ENCODE results near the gene PTGFRN.

Gene PTGFRN

GRCh38 chr1:116915086-116915661 is 5.5 kb downstream of the PTGFRN start:
- TF ChIP-seq CTCF (IDR thresholded peaks at IDR 0.05; ENCODE audit: low read depth, low read length): no peak
- Histone ChIP-seq H3K27ac (no peak overlapping the region), H3K36me3 (no peaks in the 10 kb centered on the region), H3K9me3 (ENCODE audit: severe bottlenecking) (no peaks in the 10 kb centered on the region), H3K27me3 (ENCODE audit: insufficient read depth, low read depth, severe bottlenecking) (no peaks in the 10 kb centered on the region), H3K4me3 (ENCODE audit: low read depth, low read length) (no peak overlapping the region)
- DNase-seq: no peak

- TF ChIP-seq CTCF (IDR thresholded peaks at IDR 0.05; ENCODE audit: low read depth, low read length): no peak
- Histone ChIP-seq H3K36me3 (no peaks in the 10 kb centered on the region), H3K27me3 (ENCODE audit: insufficient read depth, low read depth, severe bottlenecking) (no peaks in the 10 kb centered on the region), H3K27ac (no peak overlapping the region), H3K9me3 (ENCODE audit: severe bottlenecking) (no peaks in the 10 kb centered on the region), H3K4me3 (ENCODE audit: low read depth, low read length) (no peak overlapping the region)
- DNase-seq: no peak
These were observed 6.3 kb downstream of the PTGFRN start for GRCh38 chr1:116916002-116916401.

- TF ChIP-seq CTCF (IDR thresholded peaks at IDR 0.05; ENCODE audit: low read depth, low read length): no peak
- no peak for DNase-seq
- no peaks in the 10 kb centered on the region for H3K36me3 ChIP-seq
- no peak overlapping the region for H3K4me3 ChIP-seq (ENCODE audit: low read depth, low read length)
- no peaks in the 10 kb centered on the region for H3K27me3 ChIP-seq (ENCODE audit: insufficient read depth, low read depth, severe bottlenecking)
- H3K9me3 ChIP-seq (ENCODE audit: severe bottlenecking): no peaks in the 10 kb centered on the region
- no peak overlapping the region for H3K27ac ChIP-seq
These were observed 7.1 kb downstream of the PTGFRN start for GRCh38 chr1:116916533-116917445.

- H3K27ac ChIP-seq: no peak overlapping the region
- no peak for DNase-seq
- no peaks in the 10 kb centered on the region for H3K27me3 ChIP-seq (ENCODE audit: insufficient read depth, low read depth, severe bottlenecking)
- H3K9me3 ChIP-seq (ENCODE audit: severe bottlenecking): no peaks in the 10 kb centered on the region
- H3K4me3 ChIP-seq (ENCODE audit: low read depth, low read length): no peak overlapping the region
- TF ChIP-seq CTCF (IDR thresholded peaks at IDR 0.05; ENCODE audit: low read depth, low read length): no peak
- no peaks in the 10 kb centered on the region for H3K36me3 ChIP-seq
These were observed 9.1 kb downstream of the PTGFRN start for GRCh38 chr1:116918714-116919357.

GRCh38 chr1:116919802-116920201 is 10.1 kb downstream of the PTGFRN start:
- TF ChIP-seq CTCF (IDR thresholded peaks at IDR 0.05; ENCODE audit: low read depth, low read length): no peak
- DNase-seq: peak; percentile 14
- Histone ChIP-seq H3K36me3 (no peaks in the 10 kb centered on the region), H3K9me3 (ENCODE audit: severe bottlenecking) (no peaks in the 10 kb centered on the region), H3K27me3 (ENCODE audit: insufficient read depth, low read depth, severe bottlenecking) (no peaks in the 10 kb centered on the region), H3K4me3 (ENCODE audit: low read depth, low read length) (no peak overlapping the region), H3K27ac (no peak overlapping the region)
